ENCODE results near the gene DNAH10.

- TF ChIP-seq ZNF331 (CRISPR knock-in tag; IDR thresholded peaks at IDR 0.05) (no peak), CTCF (CRISPR knock-in tag; IDR thresholded peaks at IDR 0.05) (no peak), ZNF276 (CRISPR knock-in tag; IDR thresholded peaks at IDR 0.05; ENCODE audit: low read depth) (no peak)
Measured at GRCh38 chr12:123952037-123952436, 189.9 kb downstream of the DNAH10 start.
